Esophagus squamous epithelium (tissue), 5 donors: Measurements from ENCODE around the gene PRPF31. TPM values are rescaled to one million over a fixed set of nuclear protein-coding genes. Genes with fewer than 3 reads are reported as not detected.
A peak's percentile ranks its signal among the peaks of the same experiment; 100 is the strongest.
"Not testable (repeated sequence)": the region's sequence is repeated elsewhere in the genome, so short reads cannot be mapped to it uniquely, and the experiment has no call there.

ENCODE experiments used
- DNase-seq: peaks from one replicate; lab custom pipeline; 2025; lab: John Stamatoyannopoulos, UW
- H3K27ac ChIP-seq, 4 donors: fragments of 200-600 bp; sonication (generic); one replicate each; pipeline ENCODE4 v1.5.1; 2016 to 2019; ENCODE audit warnings: mild to moderate bottlenecking in 1 of 4
- H3K27me3 ChIP-seq, 4 donors: fragments of 200-600 bp; sonication (generic); 1 replicate in 3 of 4; 2 replicates in 1 of 4; pipeline versions ENCODE4 v1.5.1 to v1.6.0; 2017 to 2021; ENCODE audit warnings: antibody characterized with exemption in 1 of 4
- H3K36me3 ChIP-seq, 3 donors: fragments of 200-600 bp; sonication (generic); one replicate each; pipeline ENCODE4 v1.5.1; 2016 to 2019
- H3K4me1 ChIP-seq, 3 donors: fragments of 200-600 bp; sonication (generic); one replicate each; pipeline ENCODE4 v1.5.1; 2017 to 2019
- H3K4me3 ChIP-seq, 4 donors: fragments of 200-600 bp; sonication (generic); 1 replicate in 3 of 4; 2 replicates in 1 of 4; pipeline ENCODE4 v1.5.1; 2016 to 2019; ENCODE audit warnings: mild to moderate bottlenecking in 2 of 4, moderate library complexity in 1 of 4
- H3K9me3 ChIP-seq, 3 donors: fragments of 200-600 bp; sonication (generic); one replicate each; pipeline ENCODE4 v1.5.1; 2016 to 2019
- POLR2A ChIP-seq, 4 donors: fragments of 450-650 bp; IDR thresholded peaks; one replicate each; pipeline ENCODE4 v1.6.1; 2017; ENCODE audit warnings: antibody characterized with exemption in 4 of 4, mild to moderate bottlenecking in 4 of 4, moderate library complexity in 3 of 4
- WGBS, 2 donors: methylation state at CpG; one replicate each; pipeline ENCODE4 v1.1.5; 2018; 5-methylcytosine and 5-hydroxymethylcytosine counted together
- intact Hi-C: fragments of 100-400 bp; cut with DNase I; formaldehyde crosslinking; loops from one replicate; pipeline ENCODE4 v1.15.0; 2022
- total RNA-seq, 4 donors: library from RNA; depleted of rRNA; stranded (reverse); fragments of >200 nt; gene quantifications; one replicate each; pipeline ENCODE4 v1.1.0, GENCODE V29; 2016
- TF ChIP-seq, protein P1 (sequence below), 6 experiments: fragments of 450-650 bp in 4 of 6; fragments of 200-600 bp in 2 of 6; sonication (generic) in 2 of 6; IDR thresholded peaks; one replicate each; pipeline ENCODE4 v1.5.1; 2016 to 2019; ENCODE audit warnings: antibody characterized with exemption in 6 of 6, mild to moderate bottlenecking in 4 of 6, moderate library complexity in 4 of 6
- donor health status: DM: yes; HTN: yes; CAD: no.

PRPF31 gene
- total RNA-seq, 4 donors from 2014 or later, result 41.8 to 49.2 (median 43.2) TPM

DNA sequence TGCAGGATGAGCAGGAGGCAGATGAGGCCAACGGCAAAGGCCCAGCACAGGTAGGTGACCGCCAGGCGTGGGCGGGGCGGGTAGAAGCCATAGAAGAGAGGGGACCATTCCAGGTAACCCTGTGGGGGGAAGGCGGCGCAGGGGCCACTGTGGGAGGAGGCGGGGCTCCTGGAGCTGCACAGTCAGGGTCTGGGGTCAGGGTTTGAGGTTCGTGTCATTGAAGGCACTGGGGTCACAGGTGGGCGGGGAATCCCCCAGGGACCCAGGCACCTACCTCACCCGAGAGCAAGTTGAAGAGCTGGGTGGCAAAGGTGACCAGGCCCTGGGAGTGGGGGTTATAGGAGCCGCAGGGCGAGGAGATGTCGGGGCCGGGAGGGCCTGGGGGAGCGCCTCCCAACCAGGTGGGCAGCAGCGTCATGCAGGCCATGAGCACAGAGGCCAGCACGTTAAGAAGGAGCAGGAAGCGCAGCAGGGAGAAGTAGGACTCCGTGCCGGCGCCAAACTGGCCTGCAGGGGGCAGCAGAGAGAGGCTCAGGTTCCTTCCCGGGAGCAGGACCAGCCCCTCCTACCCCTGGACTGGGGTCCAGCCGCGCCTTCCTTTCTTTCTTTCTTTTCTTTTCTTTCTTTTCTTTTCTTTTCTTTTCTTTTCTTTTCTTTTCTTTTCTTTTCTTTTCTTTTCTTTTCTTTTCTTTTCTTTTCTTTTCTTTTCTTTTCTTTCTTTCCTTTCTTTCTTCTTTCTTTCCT, 52.8 kb downstream of the PRPF31 start:
- Histone ChIP-seq H3K4me1 (peaks cover 16 to 37% (median 17%) of the 10 kb centered on the region in 3 donors), H3K4me3 (no peak overlapping the region), H3K27ac (no peak overlapping the region), H3K9me3 (no peaks in the 10 kb centered on the region), H3K27me3 (peaks cover 0 to 27% (median 0%) of the 10 kb centered on the region in 4 donors), H3K36me3 (no peaks in the 10 kb centered on the region)
- WGBS, 2 donors, result 25 to 26% methylated on average over 18 to 23 of the region's 25 CpGs
- TF ChIP-seq, protein P1, sequence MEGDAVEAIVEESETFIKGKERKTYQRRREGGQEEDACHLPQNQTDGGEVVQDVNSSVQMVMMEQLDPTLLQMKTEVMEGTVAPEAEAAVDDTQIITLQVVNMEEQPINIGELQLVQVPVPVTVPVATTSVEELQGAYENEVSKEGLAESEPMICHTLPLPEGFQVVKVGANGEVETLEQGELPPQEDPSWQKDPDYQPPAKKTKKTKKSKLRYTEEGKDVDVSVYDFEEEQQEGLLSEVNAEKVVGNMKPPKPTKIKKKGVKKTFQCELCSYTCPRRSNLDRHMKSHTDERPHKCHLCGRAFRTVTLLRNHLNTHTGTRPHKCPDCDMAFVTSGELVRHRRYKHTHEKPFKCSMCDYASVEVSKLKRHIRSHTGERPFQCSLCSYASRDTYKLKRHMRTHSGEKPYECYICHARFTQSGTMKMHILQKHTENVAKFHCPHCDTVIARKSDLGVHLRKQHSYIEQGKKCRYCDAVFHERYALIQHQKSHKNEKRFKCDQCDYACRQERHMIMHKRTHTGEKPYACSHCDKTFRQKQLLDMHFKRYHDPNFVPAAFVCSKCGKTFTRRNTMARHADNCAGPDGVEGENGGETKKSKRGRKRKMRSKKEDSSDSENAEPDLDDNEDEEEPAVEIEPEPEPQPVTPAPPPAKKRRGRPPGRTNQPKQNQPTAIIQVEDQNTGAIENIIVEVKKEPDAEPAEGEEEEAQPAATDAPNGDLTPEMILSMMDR (IDR thresholded peaks at IDR 0.05), result peak; percentile 75 to 89 (median 79)
- no peak for TF ChIP-seq POLR2A (IDR thresholded peaks at IDR 0.05)
- no peak for DNase-seq
- intact Hi-C loops, result loop anchor here (10.0 kb wide), 1 partner anchor 66 kb away; no protein-coding TSS in a partner anchor

DNA sequence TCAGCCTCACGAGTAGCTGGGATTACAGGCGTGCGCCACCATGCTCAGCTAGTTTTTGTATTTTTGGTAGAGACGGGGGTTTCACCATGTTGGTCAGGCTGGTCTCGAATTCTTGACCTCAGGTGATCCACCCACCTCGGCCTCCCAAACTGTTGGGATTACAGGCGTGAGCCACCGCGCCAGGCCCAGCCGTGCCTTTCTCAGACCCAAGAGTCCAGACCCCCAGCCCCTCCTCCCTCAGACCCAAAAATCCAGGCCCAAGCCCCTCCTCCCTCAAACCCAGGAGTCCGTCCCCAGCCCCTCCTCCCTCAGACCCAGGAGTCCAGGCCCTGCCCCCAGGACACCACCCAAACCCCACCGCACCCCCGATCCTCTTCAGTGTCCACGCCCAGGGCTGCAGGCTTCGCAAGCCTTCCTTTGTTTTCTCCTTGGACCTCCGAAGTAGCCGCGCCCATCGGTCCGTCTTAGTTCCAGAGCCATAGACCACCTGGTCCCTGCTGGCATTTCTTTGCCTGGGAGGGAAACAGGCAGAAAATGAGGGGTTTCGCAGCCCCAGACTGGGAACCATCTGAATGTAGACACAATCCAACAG, 53.7 kb downstream of the PRPF31 start:
- DNase-seq, result no peak
- TF ChIP-seq, protein P1 (IDR thresholded peaks at IDR 0.05), result no peak
- no peak for TF ChIP-seq POLR2A (IDR thresholded peaks at IDR 0.05)
- Histone ChIP-seq H3K9me3 (no peaks in the 10 kb centered on the region), H3K27ac (no peak overlapping the region), H3K36me3 (no peaks in the 10 kb centered on the region), H3K27me3 (peaks cover 0 to 25% (median 0%) of the 10 kb centered on the region in 4 donors), H3K4me1 (peaks cover 17 to 42% (median 17%) of the 10 kb centered on the region in 3 donors), H3K4me3 (no peak overlapping the region)
- intact Hi-C loops, result loop anchor here (10.0 kb wide), 1 partner anchor 66 kb away; no protein-coding TSS in a partner anchor
- WGBS, 2 donors, result 79% methylated on average over 12 to 14 of the region's 21 CpGs

DNA sequence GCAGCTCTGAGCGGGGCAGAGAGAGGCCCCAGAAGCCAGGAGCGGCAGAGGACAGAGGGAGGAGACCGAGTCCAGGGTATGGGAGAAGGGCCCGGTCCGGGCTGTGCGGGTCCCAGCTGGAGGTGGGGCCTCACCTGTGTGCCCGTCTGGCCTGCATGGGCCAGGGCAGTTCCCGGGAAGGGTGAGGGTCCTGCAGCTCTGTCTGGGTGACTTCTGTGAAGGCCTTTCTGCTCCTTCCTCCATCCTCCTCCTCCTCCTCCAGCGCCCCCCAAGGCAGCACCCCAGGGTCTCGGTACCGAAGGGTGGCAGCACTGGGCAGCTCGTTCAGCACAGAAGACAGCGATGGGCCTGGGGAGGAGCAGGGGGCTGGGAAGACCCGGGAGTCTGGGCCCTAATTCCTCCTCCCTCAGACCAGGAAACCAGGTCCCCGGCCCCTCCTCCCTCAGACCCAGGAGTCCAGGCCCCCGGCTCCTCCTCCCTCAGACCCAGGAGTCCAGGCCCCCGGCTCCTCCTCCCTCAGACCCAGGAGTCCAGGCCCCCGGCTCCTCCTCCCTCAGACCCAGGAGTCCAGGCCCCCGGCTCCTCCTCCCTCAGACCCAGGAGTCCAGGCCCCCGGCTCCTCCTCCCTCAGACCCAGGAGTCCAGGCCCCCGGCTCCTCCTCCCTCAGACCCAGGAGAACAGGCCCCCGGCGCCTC, 56.3 kb downstream of the PRPF31 start:
- DNase-seq, H3K27me3 ChIP-seq, H3K9me3 ChIP-seq, intact Hi-C loops: not testable (repeated sequence)
- 66 to 70% methylated on average over 8 of the region's 23 CpGs for WGBS, 2 donors
- Histone ChIP-seq H3K36me3 (peaks cover 0 to 16% (median 0%) of the 10 kb centered on the region in 3 donors), H3K4me3 (peak overlapping the region in 3 of 4 donors; percentile 50 to 65 (median 51)), H3K4me1 (peaks cover 8 to 33% (median 11%) of the 10 kb centered on the region in 3 donors), H3K27ac (peak overlapping the region in 3 of 4 donors; percentile 14 to 73 (median 38))

DNA sequence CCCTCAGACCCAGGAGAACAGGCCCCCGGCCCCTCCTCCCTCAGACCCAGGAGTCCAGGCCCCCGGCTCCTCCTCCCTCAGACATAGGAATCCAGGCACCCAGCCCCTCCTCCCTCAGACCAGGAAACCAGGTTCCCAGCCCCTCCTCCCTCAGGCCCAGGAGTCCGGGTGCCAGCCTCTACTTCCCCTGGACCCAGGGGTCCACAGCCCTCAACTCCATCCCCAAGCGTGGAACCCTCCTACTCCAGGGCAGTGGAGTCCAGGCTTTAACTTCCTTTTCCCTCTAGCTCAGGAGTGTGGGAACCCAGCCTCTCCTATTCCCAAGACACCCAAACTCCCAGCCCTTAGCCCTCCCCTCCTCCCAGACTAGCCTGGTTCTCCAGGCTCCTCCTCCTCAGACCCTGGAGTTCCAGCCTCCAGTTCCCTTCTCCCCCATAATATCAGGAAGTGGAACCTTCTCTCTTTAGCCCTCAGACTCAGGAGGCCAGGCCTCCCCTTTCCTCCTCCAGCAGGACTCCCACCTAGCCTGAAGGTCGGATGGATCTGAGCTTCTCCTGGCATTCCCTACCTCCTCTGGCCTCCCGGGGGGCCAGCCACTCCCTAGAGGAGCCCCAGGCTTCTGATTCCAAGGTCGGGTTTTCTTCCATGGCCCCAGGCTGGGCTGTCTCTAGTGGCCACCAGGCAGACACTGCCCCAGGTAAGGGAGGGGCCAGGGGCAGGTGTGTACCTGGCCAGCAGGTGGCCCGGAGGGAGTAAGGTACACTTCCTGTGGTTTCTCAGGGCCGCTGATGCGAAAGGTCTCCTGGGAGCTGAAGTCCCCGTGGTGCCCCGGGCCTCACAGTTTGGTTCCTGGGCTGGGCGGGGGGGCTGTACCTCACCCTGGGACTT, 57.2 kb downstream of the PRPF31 start, which contains the start of gene TMC4:
TMC4 (minus strand) TSS at position 690 of the 888 bp plus-strand sequence; CDS start at position 647, 43 bp downstream.
- Histone ChIP-seq H3K27ac (peak within 1 kb of the TSS; percentile 51 to 87 (median 69)), H3K36me3 (peaks cover 0 to 16% (median 0%) of the 10 kb centered on the region in 3 donors), H3K27me3 (peaks cover 0 to 4% (median 0%) of the 10 kb centered on the region in 4 donors), H3K4me1 (peaks cover 8 to 33% (median 11%) of the 10 kb centered on the region in 3 donors), H3K4me3 (peak within 1 kb of the TSS; percentile 26 to 65 (median 50)), H3K9me3 (no peaks in the 10 kb centered on the region)
- intact Hi-C loops, result no loop called here
- no peak for DNase-seq
- TF ChIP-seq, protein P1 (IDR thresholded peaks at IDR 0.05), result peak in 4 of 6 experiments; percentile 35 to 55 (median 42)
- TF ChIP-seq POLR2A (IDR thresholded peaks at IDR 0.05), result no peak
- 6 to 26% methylated on average over 3 to 11 of the region's 13 CpGs for WGBS, 2 donors
